DND-41 (cell line): Measurements from ENCODE around the gene TMEM165.

ENCODE experiments used
- CTCF ChIP-seq: IDR thresholded peaks from 2 replicates; pipeline ENCODE4 v1.5.1; 2012; ENCODE audit warnings: borderline replicate concordance, low read length, moderate library complexity, mild to moderate bottlenecking; ENCODE audit not compliant: poor library complexity, severe bottlenecking; ENCODE audit errors: extremely low read depth
- EZH2 ChIP-seq: IDR thresholded peaks from 3 replicates; pipeline ENCODE4 v1.6.1; 2012; ENCODE audit warnings: borderline replicate concordance, low read depth, mild to moderate bottlenecking, moderate library complexity, low read length, inconsistent platforms; ENCODE audit not compliant: severe bottlenecking

- TF ChIP-seq EZH2 (no peak), CTCF (no peak)
These were observed 29.1 kb upstream of the TMEM165 start for GRCh38 chr4:55366621-55367020.
